ENCODE measurements around the gene KCNH6. TPM values are rescaled to one million over a fixed set of nuclear protein-coding genes. Genes with fewer than 3 reads are reported as not detected.

KCNH6 gene
- polyA plus RNA-seq, 1 of the 3 experiments (the other 2 are of a cell fraction): 0.15 TPM

DNA sequence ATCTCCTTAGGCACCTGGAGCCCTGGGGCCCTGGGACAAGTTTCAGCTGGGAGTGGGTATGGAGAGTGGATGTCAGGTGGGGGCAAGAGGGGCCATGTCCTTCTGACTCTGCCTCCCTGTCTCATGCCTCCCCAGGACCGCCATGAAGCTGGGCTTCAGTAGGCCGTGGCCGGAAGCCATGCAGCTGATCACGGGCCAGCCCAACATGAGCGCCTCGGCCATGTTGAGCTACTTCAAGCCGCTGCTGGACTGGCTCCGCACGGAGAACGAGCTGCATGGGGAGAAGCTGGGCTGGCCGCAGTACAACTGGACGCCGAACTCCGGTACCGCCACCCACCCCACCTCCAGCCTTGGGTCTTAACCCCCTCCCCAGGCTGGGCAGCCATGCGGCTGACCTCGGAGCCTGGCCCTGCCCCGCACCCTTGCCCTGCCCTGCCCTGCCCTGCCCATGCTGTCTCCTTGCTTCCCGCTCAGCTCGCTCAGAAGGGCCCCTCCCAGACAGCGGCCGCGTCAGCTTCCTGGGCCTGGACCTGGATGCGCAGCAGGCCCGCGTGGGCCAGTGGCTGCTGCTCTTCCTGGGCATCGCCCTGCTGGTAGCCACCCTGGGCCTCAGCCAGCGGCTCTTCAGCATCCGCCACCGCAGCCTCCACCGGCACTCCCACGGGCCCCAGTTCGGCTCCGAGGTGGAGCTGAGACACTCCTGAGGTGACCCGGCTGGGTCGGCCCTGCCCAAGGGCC is 26.3 kb upstream of the KCNH6 start:
- TF ChIP-seq TAF1 (IDR thresholded peaks at IDR 0.05; ENCODE audit: borderline replicate concordance, low read depth, low read length): no peak
- no peak for TF ChIP-seq GABPA (IDR thresholded peaks at IDR 0.05; ENCODE audit: low read depth)
- no peak for TF ChIP-seq GATA2 (CRISPR knock-in tag; IDR thresholded peaks at IDR 0.05)
- no peak for TF ChIP-seq EP300 (IDR thresholded peaks at IDR 0.05; ENCODE audit: borderline replicate concordance in 1 of 2, low read depth in 1 of 2, low read length in 1 of 2)
- TF ChIP-seq, protein P1, sequence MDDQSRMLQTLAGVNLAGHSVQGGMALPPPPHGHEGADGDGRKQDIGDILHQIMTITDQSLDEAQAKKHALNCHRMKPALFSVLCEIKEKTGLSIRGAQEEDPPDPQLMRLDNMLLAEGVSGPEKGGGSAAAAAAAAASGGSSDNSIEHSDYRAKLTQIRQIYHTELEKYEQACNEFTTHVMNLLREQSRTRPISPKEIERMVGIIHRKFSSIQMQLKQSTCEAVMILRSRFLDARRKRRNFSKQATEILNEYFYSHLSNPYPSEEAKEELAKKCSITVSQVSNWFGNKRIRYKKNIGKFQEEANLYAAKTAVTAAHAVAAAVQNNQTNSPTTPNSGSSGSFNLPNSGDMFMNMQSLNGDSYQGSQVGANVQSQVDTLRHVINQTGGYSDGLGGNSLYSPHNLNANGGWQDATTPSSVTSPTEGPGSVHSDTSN (IDR thresholded peaks at IDR 0.05): no peak
- no peak for TF ChIP-seq FOSL2 (IDR thresholded peaks at IDR 0.05; ENCODE audit: borderline replicate concordance, low read depth)
- WGBS (ENCODE audit: low lambda C conversion rate): 89% methylated on average over 28 of the region's 36 CpGs

DNA sequence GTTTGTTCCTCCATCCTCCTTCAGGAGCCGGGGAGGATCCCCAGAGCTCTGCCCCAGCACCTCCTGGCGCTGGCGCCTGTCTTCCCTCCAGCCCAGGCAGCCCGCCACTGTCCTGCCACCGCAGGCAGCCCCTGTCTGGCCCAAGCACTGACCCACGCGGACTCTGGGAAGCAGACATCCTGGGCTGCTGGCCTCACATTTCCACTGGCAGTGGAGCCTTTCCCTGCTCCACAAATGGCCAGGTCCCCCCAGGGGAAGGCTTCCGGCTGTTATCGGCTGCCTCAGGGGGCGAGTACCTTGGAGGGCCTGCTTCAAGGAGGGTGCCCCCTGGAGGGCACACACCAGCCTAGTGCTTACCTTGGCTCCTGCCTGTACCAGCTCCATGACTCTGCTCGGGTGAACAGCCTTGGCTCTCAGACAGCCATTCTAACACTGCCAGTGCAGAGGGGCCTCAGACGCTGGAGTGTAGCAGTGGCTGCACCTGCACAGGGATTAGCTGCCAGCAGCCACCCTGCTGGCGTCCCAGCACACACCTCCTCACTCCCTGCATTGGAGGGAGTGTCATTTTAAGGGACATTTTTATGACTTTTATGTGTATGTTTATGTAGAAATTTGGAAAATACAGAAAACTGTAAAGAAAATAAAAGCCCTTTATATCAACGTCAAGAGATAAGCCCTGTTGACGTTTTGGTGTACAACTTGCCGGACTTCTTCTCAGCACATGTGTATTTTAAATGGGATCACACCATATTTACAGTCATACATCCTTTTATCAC is 25.3 kb upstream of the KCNH6 start:
- CTCF ChIA-PET: interaction anchor here (0.6 to 5.4 kb wide), 15 partner anchors 9 to 843 kb away, joined by 3 to 65 read pairs (median 4); partner anchors contain the start of genes ACE and DCAF7
- Histone ChIP-seq H3K4me1 (ENCODE audit: control insufficient read depth in 1 of 2, insufficient read depth in 2 of 2, low read depth in 1 of 2, low read length in 1 of 2) (peaks cover 4 to 27% of the 10 kb centered on the region in 2 experiments; a peak in 1 of 4 replicates), H3K9ac (no peak overlapping the region), H3K27me3 (ENCODE audit: insufficient read depth) (peaks cover under 1% of the 10 kb centered on the region; the same call in 1 of the 2 replicates), H3K9me3 (no peaks in the 10 kb centered on the region), H2AFZ (ENCODE audit: low read depth) (no peak overlapping the region), H3K79me2 (ENCODE audit: insufficient read depth) (no peaks in the 10 kb centered on the region), H3F3A (replicated peaks; ENCODE audit: insufficient read depth) (no peaks in the 10 kb centered on the region), H4K20me1 (ENCODE audit: insufficient read depth) (no peaks in the 10 kb centered on the region), H3K36me3 (replicated peaks in 1 of 2; ENCODE audit: control insufficient read depth in 1 of 2, insufficient read depth in 2 of 2, low read length in 1 of 2) (no peaks in the 10 kb centered on the region), H3K4me2 (no peak overlapping the region), H3K27ac (ENCODE audit: low read depth in 2 of 2, low read length in 1 of 2) (peak overlapping the region in 1 of 2 experiments; percentile 43; a peak in 2 of 4 replicates), H3K9me2 (no peaks in the 10 kb centered on the region), H3K4me3 (ENCODE audit: low read depth in 2 of 2, low read length in 1 of 2) (no peak overlapping the region)
- TF ChIP-seq, protein P2, sequence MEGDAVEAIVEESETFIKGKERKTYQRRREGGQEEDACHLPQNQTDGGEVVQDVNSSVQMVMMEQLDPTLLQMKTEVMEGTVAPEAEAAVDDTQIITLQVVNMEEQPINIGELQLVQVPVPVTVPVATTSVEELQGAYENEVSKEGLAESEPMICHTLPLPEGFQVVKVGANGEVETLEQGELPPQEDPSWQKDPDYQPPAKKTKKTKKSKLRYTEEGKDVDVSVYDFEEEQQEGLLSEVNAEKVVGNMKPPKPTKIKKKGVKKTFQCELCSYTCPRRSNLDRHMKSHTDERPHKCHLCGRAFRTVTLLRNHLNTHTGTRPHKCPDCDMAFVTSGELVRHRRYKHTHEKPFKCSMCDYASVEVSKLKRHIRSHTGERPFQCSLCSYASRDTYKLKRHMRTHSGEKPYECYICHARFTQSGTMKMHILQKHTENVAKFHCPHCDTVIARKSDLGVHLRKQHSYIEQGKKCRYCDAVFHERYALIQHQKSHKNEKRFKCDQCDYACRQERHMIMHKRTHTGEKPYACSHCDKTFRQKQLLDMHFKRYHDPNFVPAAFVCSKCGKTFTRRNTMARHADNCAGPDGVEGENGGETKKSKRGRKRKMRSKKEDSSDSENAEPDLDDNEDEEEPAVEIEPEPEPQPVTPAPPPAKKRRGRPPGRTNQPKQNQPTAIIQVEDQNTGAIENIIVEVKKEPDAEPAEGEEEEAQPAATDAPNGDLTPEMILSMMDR (IDR thresholded peaks at IDR 0.05): peak; percentile 37
- TF ChIP-seq SMC3 (IDR thresholded peaks at IDR 0.05; ENCODE audit: low read depth, low read length) (peak; percentile 36; the same call in 1 of the 2 replicates), RXRA (IDR thresholded peaks at IDR 0.05; ENCODE audit: borderline replicate concordance, low read depth) (no peak), RAD21 (IDR thresholded peaks at IDR 0.05; ENCODE audit: low read length) (peak; percentile 35)
- TF ChIP-seq, protein P3, sequence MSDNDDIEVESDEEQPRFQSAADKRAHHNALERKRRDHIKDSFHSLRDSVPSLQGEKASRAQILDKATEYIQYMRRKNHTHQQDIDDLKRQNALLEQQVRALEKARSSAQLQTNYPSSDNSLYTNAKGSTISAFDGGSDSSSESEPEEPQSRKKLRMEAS (IDR thresholded peaks at IDR 0.05; ENCODE audit: low read depth): no peak
- 85% methylated on average over 15 of the region's 16 CpGs for WGBS (ENCODE audit: low lambda C conversion rate)
- DNase-seq: peak; percentile 78
- POLR2A ChIA-PET: interaction anchor here (0.6 to 2.0 kb wide), 9 partner anchors 10 to 75 kb away, joined by 3 to 5 read pairs (median 3); no protein-coding TSS in a partner anchor

More for the DNA sequence above, 26.3 kb upstream of the KCNH6 start:
- no peak overlapping the region for H2AFZ ChIP-seq (ENCODE audit: low read depth)
- H3K27me3 ChIP-seq (ENCODE audit: insufficient read depth): no peaks in the 10 kb centered on the region; the same call in 1 of the 2 replicates
- no peaks in the 10 kb centered on the region for H3K79me2 ChIP-seq (ENCODE audit: insufficient read depth)
- no peak overlapping the region; a peak in 1 of 4 replicates for H3K27ac ChIP-seq (ENCODE audit: low read depth in 2 of 2, low read length in 1 of 2)
- H3F3A ChIP-seq (replicated peaks; ENCODE audit: insufficient read depth): no peaks in the 10 kb centered on the region
- CTCF ChIA-PET: interaction anchor here (0.7 to 5.4 kb wide), 11 partner anchors 10 to 115 kb away, joined by 3 to 65 read pairs (median 4); partner anchors contain the start of gene ACE
- H4K20me1 ChIP-seq (ENCODE audit: insufficient read depth): no peaks in the 10 kb centered on the region
- no peaks in the 10 kb centered on the region for H3K36me3 ChIP-seq (replicated peaks in 1 of 2; ENCODE audit: control insufficient read depth in 1 of 2, insufficient read depth in 2 of 2, low read length in 1 of 2)
- no peak overlapping the region for H3K9ac ChIP-seq
- no peak overlapping the region for H3K4me2 ChIP-seq
- H3K4me1 ChIP-seq (ENCODE audit: control insufficient read depth in 1 of 2, insufficient read depth in 2 of 2, low read depth in 1 of 2, low read length in 1 of 2): peaks cover 4 to 27% of the 10 kb centered on the region in 2 experiments; a peak in 1 of 4 replicates
- DNase-seq: no peak
- POLR2A ChIA-PET: interaction anchor here (0.9 to 2.0 kb wide), 9 partner anchors 9 to 71 kb away, joined by 3 to 5 read pairs (median 3); no protein-coding TSS in a partner anchor
- H3K9me3 ChIP-seq: no peaks in the 10 kb centered on the region
- H3K9me2 ChIP-seq: no peaks in the 10 kb centered on the region
- no peak overlapping the region for H3K4me3 ChIP-seq (ENCODE audit: low read depth in 2 of 2, low read length in 1 of 2)

All from SK-N-SH (cell line).